HepG2 (cell line): Measurements from ENCODE around the gene SPRR2E. TPM values are rescaled to one million over a fixed set of nuclear protein-coding genes. Genes with fewer than 3 reads are reported as not detected.
"Not testable (repeated sequence)": the region's sequence is repeated elsewhere in the genome, so short reads cannot be mapped to it uniquely, and the experiment has no call there.

Source experiments
- ATAC-seq: fragments of 200-7000 bp; cut with Tn5 transposase; 3 replicates; pipeline ENCODE4 v1.9.1; 2020; ENCODE audit warnings: mild to moderate bottlenecking, moderate library complexity
- BruUV-seq: library from RNA; stranded (reverse); fragments of 400-500 nt; replicated peaks from 2 replicates; lab custom pipeline; 2021; lab: Mats Ljungman, UMichigan
- CTCF ChIA-PET: fragments of 300-600 bp; formaldehyde crosslinking; extraction: SDS; loops from one replicate; lab custom pipeline; 2021; ENCODE audit warnings: low total read pairs, inconsistent platforms, low intra/inter-chr PET ratio; lab: Yijun Ruan, JAX
- POLR2A ChIA-PET: fragments of 350-600 bp; sonication (Branson Sonifier 250); formaldehyde crosslinking; loops from one replicate; lab custom pipeline; 2020; ENCODE audit warnings: antibody characterized with exemption, inconsistent platforms; lab: Yijun Ruan, JAX
- DNase-seq: peaks from one replicate; pipeline ENCODE4 v3.0.0-alpha.2; 2015; ENCODE audit warnings: low spot score
- FAIRE-seq: peaks from 3 replicates; lab custom pipeline; 2011; peaks lifted over from hg19 to GRCh38; lab: Jason Lieb, UNC
- H2AFZ ChIP-seq: one replicate; pipeline ENCODE4 v1.6.1; 2011; ENCODE audit warnings: low read length, inconsistent platforms
- H3K27ac ChIP-seq: fragments of 300-600 bp; 3 replicates; pipeline ENCODE4 v1.8.0; 2011; ENCODE audit warnings: mixed run types, mild to moderate bottlenecking, mixed read lengths, low read length, inconsistent platforms; ENCODE audit not compliant: insufficient read depth; ENCODE audit errors: extremely low read length
- H3K27me3 ChIP-seq, 2 experiments: fragments of 200-600 bp in 1 of 2; 2 replicates in 1 of 2; 3 replicates in 1 of 2; pipeline versions ENCODE4 v1.6.0 to v1.8.0; 2011; ENCODE audit warnings: low read length in 2 of 2, mild to moderate bottlenecking in 2 of 2, moderate library complexity in 2 of 2, inconsistent platforms in 1 of 2; ENCODE audit not compliant: insufficient read depth in 2 of 2, control insufficient read depth in 1 of 2
- H3K36me3 ChIP-seq, 2 experiments: fragments of 200-600 bp in 1 of 2; replicated peaks in 1 of 2; 2 replicates in 1 of 2; 3 replicates in 1 of 2; pipeline versions ENCODE4 v1.5.1 to v1.8.0; 2011; ENCODE audit warnings: low read length in 2 of 2, inconsistent platforms in 1 of 2; ENCODE audit not compliant: insufficient read depth in 2 of 2, control insufficient read depth in 1 of 2
- H3K4me1 ChIP-seq: 2 replicates; pipeline ENCODE4 v1.5.1; 2012; ENCODE audit warnings: low read length, inconsistent platforms; ENCODE audit not compliant: insufficient read depth
- H3K4me2 ChIP-seq: 2 replicates; pipeline ENCODE4 v1.6.0; 2011; ENCODE audit warnings: low read depth, low read length, inconsistent platforms
- H3K4me3 ChIP-seq, 3 experiments: fragments of 200-600 bp in 1 of 3; sonication (generic), shearing (Covaris generic) in 1 of 3; replicated peaks in 1 of 3; 2 replicates each; pipeline ENCODE4 v1.5.1; 2011 to 2016; ENCODE audit warnings: low read length in 3 of 3, inconsistent platforms in 2 of 3, low read depth in 2 of 3, mild to moderate bottlenecking in 2 of 3, control low read depth in 1 of 3, mixed read lengths in 1 of 3; ENCODE audit not compliant: insufficient read depth in 1 of 3
- H3K79me2 ChIP-seq: one replicate; pipeline ENCODE4 v1.6.1; 2011; ENCODE audit warnings: low read length, inconsistent platforms; ENCODE audit not compliant: insufficient read depth
- H3K9ac ChIP-seq: 2 replicates; pipeline ENCODE4 v1.6.0; 2011; ENCODE audit warnings: mild to moderate bottlenecking, low read depth, low read length, inconsistent platforms; ENCODE audit not compliant: insufficient read depth
- H3K9me3 ChIP-seq: 2 replicates; pipeline ENCODE4 v1.5.1; 2012; ENCODE audit warnings: mild to moderate bottlenecking, low read length
- H4K20me1 ChIP-seq: 2 replicates; pipeline ENCODE4 v1.6.0; 2011; ENCODE audit warnings: inconsistent platforms, mild to moderate bottlenecking, low read length, moderate library complexity; ENCODE audit not compliant: insufficient read depth
- ARNTL ChIP-seq: sonication (generic); formaldehyde crosslinking; IDR thresholded peaks from 2 replicates; pipeline ENCODE4 v1.4.0; 2020; ENCODE audit warnings: mild to moderate bottlenecking, missing genetic modification reagents
- NFYC ChIP-seq: IDR thresholded peaks from 2 replicates; pipeline ENCODE4 v1.6.1; 2016; ENCODE audit warnings: missing genetic modification reagents, missing compliant biosample characterization
- PHB2 ChIP-seq: fragments of 450-650 bp; IDR thresholded peaks from 2 replicates; pipeline ENCODE4 v1.6.1; 2018; ENCODE audit not compliant: partially characterized antibody
- U2AF2 ChIP-seq: fragments of 200-400 bp; formaldehyde crosslinking; IDR thresholded peaks from 2 replicates; pipeline ENCODE4 v1.6.1; 2017; ENCODE audit warnings: low read depth, mild to moderate bottlenecking, low read length
- ZNF652 ChIP-seq: IDR thresholded peaks from 2 replicates; pipeline ENCODE4 v1.6.1; 2016; ENCODE audit warnings: low read depth, borderline replicate concordance
- ZNF879 ChIP-seq: sonication (generic); formaldehyde crosslinking; IDR thresholded peaks from 2 replicates; pipeline ENCODE4 v1.8.1; 2023; ENCODE audit warnings: missing genetic modification reagents
- WGBS: methylation state at CpG from one replicate; pipeline ENCODE4 v1.1.6; 2017; ENCODE audit warnings: low lambda C conversion rate; 5-methylcytosine and 5-hydroxymethylcytosine counted together
- in situ Hi-C: cut with HindIII; loops from 2 replicates; pipeline ENCODE4 v1.10.0; 2017; ENCODE audit warnings: low pct_unique_long_range_greater_than_20kb; ENCODE audit not compliant: extremely low pct_ligation_motif_present
- intact Hi-C: fragments of 100-400 bp; cut with micrococcal nuclease; formaldehyde crosslinking; loops from one replicate; pipeline ENCODE4 v1.10.0; 2022; ENCODE audit not compliant: unreplicated experiment
- polyA plus RNA-seq, 8 experiments: library from polyadenylated mRNA; depleted of rRNA in 3 of 8; stranded (reverse) in 7 of 8; unstranded in 1 of 8; fragments of >200 nt; fragmentation: Illumina TruSeq in 4 of 8; extraction: Trizol in 4 of 8; gene quantifications; 2 replicates each; pipeline versions ENCODE4 v1.2.1 to v1.2.3, GENCODE V29; 2011 to 2016; ENCODE audit warnings: low read depth in 4 of 8, missing spikeins in 1 of 8, mixed read lengths in 1 of 8; ENCODE audit not compliant: insufficient read depth in 1 of 8
- total RNA-seq, 5 experiments: library from RNA; depleted of rRNA; stranded (reverse); fragments of >200 nt; fragmentation: Illumina TruSeq; extraction: Trizol; gene quantifications; 2 replicates each; pipeline ENCODE4 v1.2.3, GENCODE V29; 2016; ENCODE audit warnings: low read depth in 1 of 5
- TF ChIP-seq, protein P1 (sequence below): IDR thresholded peaks from 2 replicates; pipeline ENCODE4 v1.4.0; 2020; ENCODE audit warnings: mild to moderate bottlenecking, missing genetic modification reagents
- TF ChIP-seq, protein P2 (sequence below): sonication (generic); formaldehyde crosslinking; IDR thresholded peaks from 2 replicates; pipeline ENCODE4 v1.4.0; 2020; ENCODE audit warnings: missing genetic modification reagents

The SPRR2E gene
- total and polyA plus RNA-seq, 2 of the 13 experiments (the other 11 are each of a cell fraction or from before 2014, with no cell fraction given), result not detected

DNA sequence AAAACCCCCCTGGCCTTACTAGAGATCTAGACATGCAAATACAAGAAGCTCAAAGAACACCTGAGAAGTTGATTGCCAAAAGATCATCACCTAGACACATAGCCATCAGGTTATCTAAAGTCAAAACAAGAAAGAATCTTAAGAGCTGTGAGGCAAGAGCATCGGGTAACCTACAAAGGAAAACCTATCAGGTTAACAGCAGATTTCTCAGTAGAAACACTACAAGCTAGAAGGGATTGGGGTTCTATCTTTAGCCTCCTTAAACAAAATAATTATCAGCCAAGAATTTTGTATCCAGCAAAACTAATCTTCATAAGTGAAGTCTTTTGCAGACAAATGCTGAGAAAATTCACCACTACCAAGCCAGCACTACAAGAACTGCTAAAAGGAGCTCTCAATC lies 31.2 kb upstream of the SPRR2E start (continued):
- TF ChIP-seq, protein P1, sequence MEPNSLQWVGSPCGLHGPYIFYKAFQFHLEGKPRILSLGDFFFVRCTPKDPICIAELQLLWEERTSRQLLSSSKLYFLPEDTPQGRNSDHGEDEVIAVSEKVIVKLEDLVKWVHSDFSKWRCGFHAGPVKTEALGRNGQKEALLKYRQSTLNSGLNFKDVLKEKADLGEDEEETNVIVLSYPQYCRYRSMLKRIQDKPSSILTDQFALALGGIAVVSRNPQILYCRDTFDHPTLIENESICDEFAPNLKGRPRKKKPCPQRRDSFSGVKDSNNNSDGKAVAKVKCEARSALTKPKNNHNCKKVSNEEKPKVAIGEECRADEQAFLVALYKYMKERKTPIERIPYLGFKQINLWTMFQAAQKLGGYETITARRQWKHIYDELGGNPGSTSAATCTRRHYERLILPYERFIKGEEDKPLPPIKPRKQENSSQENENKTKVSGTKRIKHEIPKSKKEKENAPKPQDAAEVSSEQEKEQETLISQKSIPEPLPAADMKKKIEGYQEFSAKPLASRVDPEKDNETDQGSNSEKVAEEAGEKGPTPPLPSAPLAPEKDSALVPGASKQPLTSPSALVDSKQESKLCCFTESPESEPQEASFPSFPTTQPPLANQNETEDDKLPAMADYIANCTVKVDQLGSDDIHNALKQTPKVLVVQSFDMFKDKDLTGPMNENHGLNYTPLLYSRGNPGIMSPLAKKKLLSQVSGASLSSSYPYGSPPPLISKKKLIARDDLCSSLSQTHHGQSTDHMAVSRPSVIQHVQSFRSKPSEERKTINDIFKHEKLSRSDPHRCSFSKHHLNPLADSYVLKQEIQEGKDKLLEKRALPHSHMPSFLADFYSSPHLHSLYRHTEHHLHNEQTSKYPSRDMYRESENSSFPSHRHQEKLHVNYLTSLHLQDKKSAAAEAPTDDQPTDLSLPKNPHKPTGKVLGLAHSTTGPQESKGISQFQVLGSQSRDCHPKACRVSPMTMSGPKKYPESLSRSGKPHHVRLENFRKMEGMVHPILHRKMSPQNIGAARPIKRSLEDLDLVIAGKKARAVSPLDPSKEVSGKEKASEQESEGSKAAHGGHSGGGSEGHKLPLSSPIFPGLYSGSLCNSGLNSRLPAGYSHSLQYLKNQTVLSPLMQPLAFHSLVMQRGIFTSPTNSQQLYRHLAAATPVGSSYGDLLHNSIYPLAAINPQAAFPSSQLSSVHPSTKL (CRISPR knock-in tag), result no peak
- TF ChIP-seq NFYC (CRISPR knock-in tag) (no peak), ARNTL (CRISPR knock-in tag) (no peak), ZNF652 (no peak), ZNF879 (CRISPR knock-in tag) (no peak), PHB2 (no peak), U2AF2 (no peak)
- TF ChIP-seq, protein P2, sequence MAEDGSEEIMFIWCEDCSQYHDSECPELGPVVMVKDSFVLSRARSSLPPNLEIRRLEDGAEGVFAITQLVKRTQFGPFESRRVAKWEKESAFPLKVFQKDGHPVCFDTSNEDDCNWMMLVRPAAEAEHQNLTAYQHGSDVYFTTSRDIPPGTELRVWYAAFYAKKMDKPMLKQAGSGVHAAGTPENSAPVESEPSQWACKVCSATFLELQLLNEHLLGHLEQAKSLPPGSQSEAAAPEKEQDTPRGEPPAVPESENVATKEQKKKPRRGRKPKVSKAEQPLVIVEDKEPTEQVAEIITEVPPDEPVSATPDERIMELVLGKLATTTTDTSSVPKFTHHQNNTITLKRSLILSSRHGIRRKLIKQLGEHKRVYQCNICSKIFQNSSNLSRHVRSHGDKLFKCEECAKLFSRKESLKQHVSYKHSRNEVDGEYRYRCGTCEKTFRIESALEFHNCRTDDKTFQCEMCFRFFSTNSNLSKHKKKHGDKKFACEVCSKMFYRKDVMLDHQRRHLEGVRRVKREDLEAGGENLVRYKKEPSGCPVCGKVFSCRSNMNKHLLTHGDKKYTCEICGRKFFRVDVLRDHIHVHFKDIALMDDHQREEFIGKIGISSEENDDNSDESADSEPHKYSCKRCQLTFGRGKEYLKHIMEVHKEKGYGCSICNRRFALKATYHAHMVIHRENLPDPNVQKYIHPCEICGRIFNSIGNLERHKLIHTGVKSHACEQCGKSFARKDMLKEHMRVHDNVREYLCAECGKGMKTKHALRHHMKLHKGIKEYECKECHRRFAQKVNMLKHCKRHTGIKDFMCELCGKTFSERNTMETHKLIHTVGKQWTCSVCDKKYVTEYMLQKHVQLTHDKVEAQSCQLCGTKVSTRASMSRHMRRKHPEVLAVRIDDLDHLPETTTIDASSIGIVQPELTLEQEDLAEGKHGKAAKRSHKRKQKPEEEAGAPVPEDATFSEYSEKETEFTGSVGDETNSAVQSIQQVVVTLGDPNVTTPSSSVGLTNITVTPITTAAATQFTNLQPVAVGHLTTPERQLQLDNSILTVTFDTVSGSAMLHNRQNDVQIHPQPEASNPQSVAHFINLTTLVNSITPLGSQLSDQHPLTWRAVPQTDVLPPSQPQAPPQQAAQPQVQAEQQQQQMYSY (CRISPR knock-in tag), result no peak

DNA sequence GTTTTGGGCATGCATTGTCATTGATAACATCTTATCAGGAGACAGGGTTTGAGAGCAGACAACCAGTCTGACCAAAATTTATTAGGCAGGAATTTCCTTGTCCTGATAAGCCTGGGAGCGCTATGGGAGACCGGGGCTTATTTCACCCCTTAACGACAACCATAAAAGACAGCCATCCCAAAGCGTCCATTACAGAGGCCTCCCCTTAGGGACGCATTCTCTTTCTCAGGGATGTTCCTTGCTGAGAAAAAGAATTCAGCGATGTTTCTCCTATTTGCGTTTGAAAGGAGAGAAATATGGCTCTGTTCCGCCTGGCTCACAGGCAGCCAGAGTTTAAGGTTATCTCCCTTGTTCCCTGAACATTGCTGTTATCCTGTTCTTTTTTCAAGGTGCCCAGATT lies 29.5 kb upstream of the SPRR2E start:
- WGBS, result 21% methylated on average over 8 of the region's 8 CpGs
- FAIRE-seq, H3K9ac ChIP-seq, H3K27me3 ChIP-seq, H3K79me2 ChIP-seq, CTCF ChIA-PET, H4K20me1 ChIP-seq, in situ Hi-C loops, intact Hi-C loops, H3K36me3 ChIP-seq, H3K4me2 ChIP-seq, H2AFZ ChIP-seq, DNase-seq, H3K27ac ChIP-seq, ATAC-seq, H3K4me3 ChIP-seq, BruUV-seq, H3K4me1 ChIP-seq, POLR2A ChIA-PET, H3K9me3 ChIP-seq: not testable (repeated sequence)
